ENCODE measurements around the gene PYY. TPM values are rescaled to one million over a fixed set of nuclear protein-coding genes. Genes with fewer than 3 reads are reported as not detected.
"Not testable (repeated sequence)": the region's sequence is repeated elsewhere in the genome, so short reads cannot be mapped to it uniquely, and the experiment has no call there.

Gene PYY
- total RNA-seq, 2 donors from 2014 or later = not detected

DNA sequence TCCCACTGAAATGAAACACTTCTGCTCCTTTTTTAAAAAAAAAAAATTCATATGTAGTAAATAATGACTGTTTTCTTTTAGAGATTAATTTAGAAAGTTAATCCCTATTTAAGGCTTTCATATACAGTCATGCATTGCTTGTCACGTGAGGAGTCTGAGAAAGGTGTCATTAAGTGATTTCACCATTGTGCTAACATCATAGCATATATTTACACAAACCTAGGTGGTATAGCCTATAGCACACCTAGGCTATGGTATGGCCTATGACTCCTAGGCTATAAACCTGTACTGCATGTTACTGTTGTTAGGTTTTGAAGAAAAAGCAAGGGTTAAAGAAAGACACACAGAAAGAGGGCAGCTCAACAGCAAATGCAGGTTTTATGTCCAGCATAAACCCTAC is 25.1 kb downstream of the PYY start:
- H3K27ac ChIP-seq = no peak overlapping the region
- intact Hi-C loops (cut with DNase I) = no loop called here
- WGBS, 2 donors = 86 to 91% methylated on average over 1 of the region's 1 CpG
- no peaks in the 10 kb centered on the region for H3K27me3 ChIP-seq
- TF ChIP-seq, protein P1, sequence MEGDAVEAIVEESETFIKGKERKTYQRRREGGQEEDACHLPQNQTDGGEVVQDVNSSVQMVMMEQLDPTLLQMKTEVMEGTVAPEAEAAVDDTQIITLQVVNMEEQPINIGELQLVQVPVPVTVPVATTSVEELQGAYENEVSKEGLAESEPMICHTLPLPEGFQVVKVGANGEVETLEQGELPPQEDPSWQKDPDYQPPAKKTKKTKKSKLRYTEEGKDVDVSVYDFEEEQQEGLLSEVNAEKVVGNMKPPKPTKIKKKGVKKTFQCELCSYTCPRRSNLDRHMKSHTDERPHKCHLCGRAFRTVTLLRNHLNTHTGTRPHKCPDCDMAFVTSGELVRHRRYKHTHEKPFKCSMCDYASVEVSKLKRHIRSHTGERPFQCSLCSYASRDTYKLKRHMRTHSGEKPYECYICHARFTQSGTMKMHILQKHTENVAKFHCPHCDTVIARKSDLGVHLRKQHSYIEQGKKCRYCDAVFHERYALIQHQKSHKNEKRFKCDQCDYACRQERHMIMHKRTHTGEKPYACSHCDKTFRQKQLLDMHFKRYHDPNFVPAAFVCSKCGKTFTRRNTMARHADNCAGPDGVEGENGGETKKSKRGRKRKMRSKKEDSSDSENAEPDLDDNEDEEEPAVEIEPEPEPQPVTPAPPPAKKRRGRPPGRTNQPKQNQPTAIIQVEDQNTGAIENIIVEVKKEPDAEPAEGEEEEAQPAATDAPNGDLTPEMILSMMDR (IDR thresholded peaks at IDR 0.05) = no peak
- no peak for TF ChIP-seq POLR2A (IDR thresholded peaks at IDR 0.05)
- DNase-seq (no peak), ATAC-seq (no peak)
- H3K9me3 ChIP-seq = no peaks in the 10 kb centered on the region
- no peak overlapping the region for H3K4me3 ChIP-seq
- peaks cover 25% of the 10 kb centered on the region for H3K4me1 ChIP-seq
- H3K36me3 ChIP-seq (replicated peaks in 1 of 2; ENCODE audit: insufficient read depth in 1 of 2, low read depth in 2 of 2) = no peaks in the 10 kb centered on the region

DNA sequence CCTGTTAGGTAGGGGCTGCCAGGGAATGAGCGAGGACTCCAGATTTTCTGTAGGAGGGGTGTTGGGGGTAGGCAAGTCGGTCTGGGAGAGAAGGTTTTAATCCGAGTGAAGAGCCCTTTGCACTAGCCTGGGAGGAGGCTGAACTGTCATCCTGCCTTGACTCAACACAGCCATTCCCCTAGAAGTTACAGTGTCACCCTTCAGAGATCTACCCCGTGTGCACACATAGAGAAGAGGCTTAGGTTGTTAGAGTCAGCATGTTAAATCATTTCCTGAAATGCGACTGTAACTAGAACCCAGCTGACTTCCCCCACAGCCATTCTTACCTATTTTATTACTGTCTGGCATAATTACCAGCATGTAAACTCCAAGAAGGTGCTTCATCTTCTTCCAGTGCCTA is 25.8 kb downstream of the PYY start:
- intact Hi-C loops (cut with DNase I); ATAC-seq; H3K27me3 ChIP-seq; H3K4me3 ChIP-seq; H3K27ac ChIP-seq; DNase-seq; H3K9me3 ChIP-seq; H3K36me3 ChIP-seq (replicated peaks in 1 of 2; ENCODE audit: insufficient read depth in 1 of 2, low read depth in 2 of 2): not testable (repeated sequence)
- H3K4me1 ChIP-seq = peaks cover 25% of the 10 kb centered on the region
- 53 to 62% methylated on average over 5 of the region's 5 CpGs for WGBS, 2 donors

DNA sequence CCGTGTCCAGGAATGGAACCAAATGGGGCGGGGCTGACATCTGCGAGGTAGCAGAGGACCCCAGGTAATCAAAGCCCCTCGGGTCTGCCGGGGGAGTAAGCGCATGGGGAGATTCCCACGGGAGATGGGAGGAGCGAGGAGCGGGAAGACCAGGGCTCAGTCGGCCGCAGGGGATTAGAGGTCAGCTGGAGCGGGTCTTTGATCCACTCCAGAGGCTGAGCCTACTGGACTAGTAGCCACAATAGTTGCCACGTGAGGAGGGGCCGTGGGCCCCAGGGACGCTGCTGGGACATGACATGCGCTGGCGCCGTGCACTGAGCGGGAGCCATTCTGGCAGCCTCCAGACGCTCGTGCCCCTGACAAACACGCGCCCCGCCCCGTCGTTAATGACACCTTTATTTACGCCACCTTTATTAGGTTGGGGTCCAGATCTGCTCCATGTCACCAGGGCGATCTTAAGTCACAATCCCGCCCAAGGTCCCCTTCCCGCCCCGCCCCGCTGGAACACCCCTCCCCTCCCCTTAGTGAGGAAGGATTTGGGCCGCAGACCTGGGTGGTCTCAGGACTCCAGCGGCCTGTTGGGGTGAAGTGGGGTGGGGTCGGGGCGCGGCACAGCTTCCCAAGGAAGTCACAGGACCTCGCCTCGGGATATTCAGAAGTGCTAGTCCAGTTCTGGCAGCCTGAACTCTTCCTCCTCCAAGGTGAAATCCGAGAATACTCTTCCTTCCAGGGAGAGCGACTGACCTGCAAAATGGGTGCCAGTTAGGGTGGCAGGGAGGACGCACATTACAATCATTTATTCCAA is 26.5 kb downstream of the PYY start:
- Histone ChIP-seq H3K27me3 (no peaks in the 10 kb centered on the region), H3K36me3 (replicated peaks in 1 of 2; ENCODE audit: insufficient read depth in 1 of 2, low read depth in 2 of 2) (no peaks in the 10 kb centered on the region), H3K9me3 (no peaks in the 10 kb centered on the region), H3K27ac (peak overlapping the region in 1 of 4 donors; percentile 10), H3K4me3 (no peak overlapping the region), H3K4me1 (peaks cover 25% of the 10 kb centered on the region)
- WGBS, 2 donors = 3 to 4% methylated on average over 27 to 42 of the region's 42 CpGs
- intact Hi-C loops (cut with DNase I) = no loop called here
- DNase-seq (peak in 3 of 4 donors; percentile 28 to 55 (median 45)), ATAC-seq (peak; percentile 45)
- TF ChIP-seq, protein P1 (IDR thresholded peaks at IDR 0.05) = no peak
- no peak for TF ChIP-seq POLR2A (IDR thresholded peaks at IDR 0.05)

DNA sequence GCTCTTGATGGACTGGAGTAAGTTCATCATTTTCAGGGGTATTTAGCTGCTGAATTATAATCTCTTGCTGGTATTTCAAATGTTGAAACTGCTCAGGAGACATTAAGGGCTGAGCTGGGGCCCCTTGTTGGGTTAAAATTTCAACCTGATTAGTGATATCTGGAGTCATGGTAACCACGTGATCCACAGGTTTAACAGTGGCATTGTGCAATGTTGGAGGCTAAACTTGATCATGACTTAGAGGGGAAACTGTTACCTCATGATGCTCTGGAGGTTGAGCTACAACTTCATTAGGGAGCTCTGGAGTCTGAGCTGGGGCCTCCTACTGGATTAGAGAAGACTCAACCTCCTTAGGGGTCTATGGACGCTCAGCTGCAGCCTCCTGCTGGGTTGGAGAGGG is 29.2 kb downstream of the PYY start:
- no peak overlapping the region for H3K27ac ChIP-seq
- no peaks in the 10 kb centered on the region for H3K27me3 ChIP-seq
- no peak overlapping the region for H3K4me3 ChIP-seq
- DNase-seq (no peak), ATAC-seq (no peak)
- H3K36me3 ChIP-seq (replicated peaks in 1 of 2; ENCODE audit: insufficient read depth in 1 of 2, low read depth in 2 of 2) = no peaks in the 10 kb centered on the region
- no peaks in the 10 kb centered on the region for H3K9me3 ChIP-seq
- intact Hi-C loops (cut with DNase I) = no loop called here
- WGBS, 2 donors = 47 to 55% methylated on average over 2 of the region's 2 CpGs
- peaks cover 21% of the 10 kb centered on the region for H3K4me1 ChIP-seq
- TF ChIP-seq, protein P1 (IDR thresholded peaks at IDR 0.05) = no peak
- no peak for TF ChIP-seq POLR2A (IDR thresholded peaks at IDR 0.05)

DNA sequence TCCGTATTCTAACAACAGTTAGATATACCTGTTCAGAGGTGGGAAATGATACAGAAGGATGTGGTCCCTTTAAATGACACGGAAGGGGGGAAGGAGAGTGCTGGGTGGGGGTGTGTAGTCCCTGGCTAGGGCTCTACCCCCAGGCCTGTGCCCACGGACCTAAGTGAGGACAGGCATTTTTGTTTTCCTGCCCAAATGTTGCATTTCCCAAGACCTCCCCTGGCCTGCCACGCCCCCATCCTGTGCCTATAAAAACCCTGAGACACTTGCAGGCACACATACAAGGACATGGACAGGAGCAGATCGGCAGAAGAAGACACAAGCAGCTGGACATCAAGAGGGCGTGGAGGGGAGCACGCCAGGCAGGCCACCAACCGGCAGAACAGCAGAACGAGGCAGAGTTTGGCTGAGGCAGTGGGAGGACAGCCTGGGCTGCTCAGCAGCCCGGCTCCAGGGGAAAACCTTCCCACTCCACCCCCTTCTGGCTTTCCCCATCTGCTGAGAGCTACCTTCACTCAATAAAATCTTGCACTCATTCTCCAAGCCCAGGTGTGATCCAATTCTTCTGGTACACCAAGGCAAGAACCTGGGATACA is 33.1 kb downstream of the PYY start:
- ATAC-seq (peak; percentile 15), DNase-seq (peak in 1 of 4 donors; percentile 52)
- Histone ChIP-seq H3K36me3 (replicated peaks in 1 of 2; ENCODE audit: insufficient read depth in 1 of 2, low read depth in 2 of 2) (no peaks in the 10 kb centered on the region), H3K9me3 (no peaks in the 10 kb centered on the region), H3K4me1 (peaks cover 23% of the 10 kb centered on the region), H3K4me3 (no peak overlapping the region), H3K27ac (no peak overlapping the region), H3K27me3 (no peaks in the 10 kb centered on the region)
- no peak for TF ChIP-seq POLR2A (IDR thresholded peaks at IDR 0.05)
- TF ChIP-seq, protein P1 (IDR thresholded peaks at IDR 0.05) = no peak
- intact Hi-C loops (cut with DNase I) = no loop called here
- WGBS, 2 donors = 43 to 58% methylated on average over 9 to 10 of the region's 10 CpGs
